ENCODE measurements around the gene GHRL. TPM values are rescaled to one million over a fixed set of nuclear protein-coding genes. Genes with fewer than 3 reads are reported as not detected.

Gene GHRL
- total RNA-seq, 2 experiments from 2014 or later, result 0.32 to 0.42 TPM

GRCh38 chr3:10311710-10312109 is 19.0 kb upstream of the GHRL start:
- Histone ChIP-seq H3K27ac (ENCODE audit: low read depth, low read length, poor library complexity, severe bottlenecking) (no peak overlapping the region), H2AFZ (ENCODE audit: low read length) (no peak overlapping the region), H3K4me1 (ENCODE audit: insufficient read depth, low read length, poor library complexity, severe bottlenecking) (no peaks in the 10 kb centered on the region), H3K9me2 (ENCODE audit: insufficient read depth, low read length) (no peaks in the 10 kb centered on the region), H3K9me3 (ENCODE audit: low read length) (no peaks in the 10 kb centered on the region), H3K4me2 (ENCODE audit: low read length) (no peak overlapping the region), H3K79me2 (ENCODE audit: insufficient read depth, low read depth, low read length) (no peaks in the 10 kb centered on the region), H3K4me3 (ENCODE audit: low read depth, low read length, poor library complexity, severe bottlenecking) (no peak overlapping the region), H4K20me1 (ENCODE audit: insufficient read depth, low read length) (no peaks in the 10 kb centered on the region), H3K36me3 (ENCODE audit: insufficient read depth, low read length) (peaks cover 97% of the 10 kb centered on the region)
- CTCF ChIA-PET (ENCODE audit: unreplicated experiment), result interaction anchor here (0.6 kb wide), 1 partner anchor 791 kb away, joined by 3 read pairs; no protein-coding TSS in a partner anchor
- no TSS peak for BruUV-seq (replicated peaks)
- POLR2A ChIA-PET, result interaction anchor here (0.9 kb wide), 1 partner anchor 9 kb away, joined by 3 read pairs; the partner anchor contains the start of gene SEC13
- TF ChIP-seq CTCF (conservative IDR thresholded peaks at IDR 0.05; ENCODE audit: low read length), result no peak
- no peak for TF ChIP-seq EZH2phosphoT487 (IDR thresholded peaks at IDR 0.05; ENCODE audit: borderline replicate concordance, low read depth, low read length)
- DNase-seq (ENCODE audit: low spot score), result no peak
- intact Hi-C loops (cut with micrococcal nuclease; ENCODE audit: unreplicated experiment), result no loop called here

- no peak for TF ChIP-seq CTCF (conservative IDR thresholded peaks at IDR 0.05; ENCODE audit: low read length)
- Histone ChIP-seq H3K9me2 (ENCODE audit: insufficient read depth, low read length) (no peaks in the 10 kb centered on the region), H3K79me2 (ENCODE audit: insufficient read depth, low read depth, low read length) (no peaks in the 10 kb centered on the region), H3K9me3 (ENCODE audit: low read length) (no peaks in the 10 kb centered on the region), H3K4me1 (ENCODE audit: insufficient read depth, low read length, poor library complexity, severe bottlenecking) (no peaks in the 10 kb centered on the region), H3K27ac (ENCODE audit: low read depth, low read length, poor library complexity, severe bottlenecking) (no peak overlapping the region), H2AFZ (ENCODE audit: low read length) (no peak overlapping the region), H3K4me3 (ENCODE audit: low read depth, low read length, poor library complexity, severe bottlenecking) (no peak overlapping the region), H4K20me1 (ENCODE audit: insufficient read depth, low read length) (no peaks in the 10 kb centered on the region), H3K36me3 (ENCODE audit: insufficient read depth, low read length) (peaks cover 98% of the 10 kb centered on the region), H3K4me2 (ENCODE audit: low read length) (no peak overlapping the region)
- CTCF ChIA-PET (ENCODE audit: unreplicated experiment), result no interaction called here
- BruUV-seq (replicated peaks), result no TSS peak
- DNase-seq (ENCODE audit: low spot score), result no peak
- intact Hi-C loops (cut with micrococcal nuclease; ENCODE audit: unreplicated experiment), result no loop called here
- POLR2A ChIA-PET, result no interaction called here
Observed at GRCh38 chr3:10310578-10310977, 17.8 kb upstream of the GHRL start.

DNA sequence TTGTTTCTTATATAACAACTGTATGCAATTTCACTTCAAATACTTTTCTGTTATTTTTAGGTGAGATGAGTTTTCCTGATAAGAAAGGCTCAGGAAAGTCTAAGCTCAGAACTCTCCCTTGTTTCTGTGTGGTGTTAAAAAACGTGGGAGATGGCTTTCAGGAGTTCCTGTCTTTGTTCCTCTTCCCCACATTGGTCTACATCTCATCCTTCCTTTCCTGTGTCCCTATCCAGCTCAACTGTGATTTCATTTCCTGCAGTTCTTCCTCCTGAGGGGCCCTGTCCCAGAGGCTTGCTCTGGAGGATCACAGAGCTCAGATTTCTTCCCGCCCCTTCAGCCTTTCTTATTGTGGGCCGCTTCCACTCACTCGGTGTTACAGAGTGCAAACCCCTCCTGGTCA is 17.0 kb upstream of the GHRL start:
- no peak for TF ChIP-seq CTCF (conservative IDR thresholded peaks at IDR 0.05; ENCODE audit: low read length)
- no peak for TF ChIP-seq EZH2phosphoT487 (IDR thresholded peaks at IDR 0.05; ENCODE audit: borderline replicate concordance, low read depth, low read length)
- Histone ChIP-seq H3K4me3 (ENCODE audit: low read depth, low read length, poor library complexity, severe bottlenecking) (no peak overlapping the region), H3K79me2 (ENCODE audit: insufficient read depth, low read depth, low read length) (no peaks in the 10 kb centered on the region), H3K36me3 (ENCODE audit: insufficient read depth, low read length) (peaks cover 100% of the 10 kb centered on the region), H3K27ac (ENCODE audit: low read depth, low read length, poor library complexity, severe bottlenecking) (no peak overlapping the region), H2AFZ (ENCODE audit: low read length) (no peak overlapping the region), H3K9me3 (ENCODE audit: low read length) (no peaks in the 10 kb centered on the region), H4K20me1 (ENCODE audit: insufficient read depth, low read length) (no peaks in the 10 kb centered on the region), H3K4me1 (ENCODE audit: insufficient read depth, low read length, poor library complexity, severe bottlenecking) (no peaks in the 10 kb centered on the region), H3K9me2 (ENCODE audit: insufficient read depth, low read length) (no peaks in the 10 kb centered on the region), H3K4me2 (ENCODE audit: low read length) (no peak overlapping the region)
- DNase-seq (ENCODE audit: low spot score), result no peak
- ChIA-PET CTCF (ENCODE audit: unreplicated experiment) (no interaction called here), POLR2A (interaction anchor here (0.9 kb wide), 1 partner anchor 68 kb away, joined by 4 read pairs; no protein-coding TSS in a partner anchor)
- BruUV-seq (replicated peaks), result no TSS peak
- intact Hi-C loops (cut with micrococcal nuclease; ENCODE audit: unreplicated experiment), result no loop called here
